Stimulated activated CD4-positive, alpha-beta T cell treated with anti-CD3 and anti-CD28 coated beads, TNF-alpha, amount 100 ng/mL, for 1 hour (primary cell): Measurements from ENCODE around the gene RELA.
"Not testable (repeated sequence)": the region's sequence is repeated elsewhere in the genome, so short reads cannot be mapped to it uniquely, and the experiment has no call there.

Experiments
- DNase-seq, 3 donors: peaks; one replicate each; pipeline ENCODE4 v3.0.0-alpha.2; 2020; ENCODE audit warnings: low read depth in 3 of 3, low spot score in 1 of 3

RELA gene

GRCh38 chr11:65672180-65672860 lies 9.6 kb upstream of the RELA start:
- DNase-seq: no peak

GRCh38 chr11:65663639-65664200 lies 1.0 kb upstream of the RELA start:
- no peak for DNase-seq

GRCh38 chr11:65662247-65662798 lies 393 bp downstream of the RELA start:
- DNase-seq: no peak

- no peak for DNase-seq
These were observed 993 bp downstream of the RELA start for GRCh38 chr11:65661599-65662246.

DNA sequence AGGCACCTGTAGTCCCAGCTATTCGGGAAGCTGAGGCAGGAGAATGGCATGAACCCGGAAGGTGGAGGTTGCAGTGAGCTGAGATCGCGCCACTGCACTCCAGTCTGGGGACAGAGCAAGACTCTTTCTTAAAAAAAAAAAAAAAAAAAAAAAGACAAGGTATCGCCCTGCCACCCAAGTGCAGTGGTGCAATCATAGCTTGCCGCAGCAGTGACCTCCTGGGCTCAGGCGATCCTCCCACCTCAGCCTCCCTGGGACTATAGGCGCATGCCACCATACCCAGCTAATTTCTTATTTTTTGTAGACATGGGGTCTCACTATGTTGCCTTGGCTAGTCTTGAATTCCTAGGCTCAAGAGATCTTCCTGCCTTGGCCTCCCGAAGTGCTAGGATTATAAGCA lies 1.8 kb downstream of the RELA start:
- not testable (repeated sequence) for DNase-seq

DNA sequence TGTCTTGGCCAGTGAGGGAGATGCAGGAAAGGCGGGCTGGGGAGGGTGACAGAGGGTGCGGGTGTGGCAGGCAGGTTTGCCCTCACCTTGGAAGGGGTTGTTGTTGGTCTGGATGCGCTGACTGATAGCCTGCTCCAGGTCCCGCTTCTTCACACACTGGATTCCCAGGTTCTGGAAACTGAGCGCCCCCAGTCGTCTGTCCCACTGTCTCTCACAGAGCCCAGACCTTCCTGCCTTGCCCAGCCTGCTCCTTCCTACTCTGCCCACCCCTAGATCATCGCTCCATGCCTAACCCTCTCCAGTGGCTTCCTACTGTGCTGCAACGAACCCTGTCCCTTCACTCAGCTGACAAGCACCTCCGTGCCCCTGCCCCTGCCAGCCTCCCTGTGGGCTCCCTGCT lies 2.7 kb downstream of the RELA start:
- no peak for DNase-seq

GRCh38 chr11:65658174-65659021 lies 4.3 kb downstream of the RELA start:
- no peak for DNase-seq

DNA sequence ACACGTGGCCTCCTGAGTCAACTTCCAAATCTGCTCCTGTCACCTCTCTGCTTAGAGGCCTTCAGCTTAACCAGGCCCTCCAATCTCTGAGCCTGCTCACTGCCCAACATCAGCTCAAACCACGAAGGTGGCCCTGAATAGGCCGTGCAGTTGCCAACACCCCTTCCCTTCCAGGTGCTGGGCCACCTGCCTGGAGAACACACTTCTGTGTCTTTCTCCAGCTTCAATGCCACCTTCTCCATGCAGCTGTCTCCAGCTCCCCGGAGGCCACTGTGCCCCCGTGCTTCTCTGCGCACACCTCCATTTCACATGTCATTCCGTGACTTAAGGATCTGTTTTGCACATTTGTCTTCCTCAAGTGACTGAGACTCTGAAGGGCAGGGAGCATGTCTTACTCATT lies 5.3 kb downstream of the RELA start:
- DNase-seq: no peak

DNA sequence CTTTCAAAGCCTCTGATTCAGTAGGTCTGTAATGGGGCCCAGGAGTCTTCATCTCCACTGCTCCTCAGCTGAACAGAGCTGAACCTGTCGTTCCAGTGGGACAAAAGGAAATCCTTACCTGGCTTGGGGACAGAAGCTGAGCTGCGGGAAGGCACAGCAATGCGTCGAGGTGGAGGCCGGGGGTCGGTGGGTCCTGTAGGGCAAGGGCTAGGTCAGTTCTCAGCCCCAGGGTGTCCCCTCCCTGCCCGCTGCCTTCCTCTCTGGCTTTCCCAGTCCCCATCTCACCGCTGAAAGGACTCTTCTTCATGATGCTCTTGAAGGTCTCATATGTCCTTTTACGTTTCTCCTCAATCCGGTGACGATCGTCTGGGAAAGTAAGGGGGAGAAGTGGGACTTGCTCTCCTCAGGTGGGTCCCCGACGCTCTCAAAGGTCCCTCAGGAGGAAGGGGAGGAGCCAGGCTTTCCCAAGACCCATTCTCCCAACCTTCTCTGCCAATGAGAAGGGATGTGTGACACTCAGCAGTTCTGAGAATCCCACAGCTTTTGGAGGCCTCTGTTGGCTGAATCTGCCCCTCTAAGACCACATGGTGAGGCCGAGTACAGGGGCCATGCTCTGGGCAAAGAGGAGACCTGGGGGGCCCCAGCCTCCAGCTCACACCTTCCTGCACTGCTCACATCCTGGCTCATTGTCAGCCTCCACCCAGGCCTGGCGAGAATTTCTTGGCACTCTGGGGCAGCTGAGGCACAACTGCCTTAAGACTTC lies 7.0 kb downstream of the RELA start:
- DNase-seq: no peak

GRCh38 chr11:65654375-65655349 lies 8.1 kb downstream of the RELA start:
- no peak for DNase-seq

- DNase-seq: no peak
These were observed 9.2 kb downstream of the RELA start for GRCh38 chr11:65653229-65654225.

DNA sequence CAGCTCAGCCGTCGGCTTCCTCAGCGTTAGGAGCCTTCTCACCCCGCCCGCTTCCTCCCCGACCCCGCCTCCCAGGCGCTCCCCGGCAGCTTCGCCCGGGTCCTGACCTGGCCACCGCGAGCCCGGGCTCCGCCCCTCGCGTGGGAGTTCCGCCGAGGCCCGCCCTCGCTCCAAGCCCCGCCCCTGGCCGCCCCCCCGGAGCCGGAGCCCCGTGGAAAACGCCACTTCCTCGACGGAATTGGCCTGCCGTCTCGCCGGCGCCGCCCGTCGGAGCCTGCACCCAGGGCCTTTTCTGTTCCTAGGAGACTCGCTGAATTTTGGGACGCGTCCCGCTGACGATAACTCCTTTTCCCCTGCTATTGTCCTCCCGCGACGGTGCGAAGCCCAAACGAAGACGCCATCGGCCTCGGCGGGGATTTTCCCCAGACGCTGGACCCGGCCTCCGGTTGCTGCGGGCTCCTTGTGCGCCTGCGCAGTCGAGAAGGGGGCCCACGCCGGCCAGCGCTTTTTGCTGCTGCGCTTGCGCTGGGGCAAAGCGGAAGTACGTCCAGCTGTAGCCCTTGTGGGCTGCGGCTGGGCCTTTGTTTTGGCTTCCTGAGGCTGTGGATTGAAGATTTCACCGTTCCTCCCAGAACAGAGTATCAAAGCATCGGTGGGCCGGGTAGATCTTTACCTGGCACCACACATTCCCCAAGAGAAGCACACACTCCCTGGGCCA lies 10.0 kb downstream of the RELA start:
- DNase-seq: peak; percentile 91 to 94 (median 94)

GRCh38 chr11:65651589-65652510 lies 10.9 kb downstream of the RELA start:
- no peak for DNase-seq

DNA sequence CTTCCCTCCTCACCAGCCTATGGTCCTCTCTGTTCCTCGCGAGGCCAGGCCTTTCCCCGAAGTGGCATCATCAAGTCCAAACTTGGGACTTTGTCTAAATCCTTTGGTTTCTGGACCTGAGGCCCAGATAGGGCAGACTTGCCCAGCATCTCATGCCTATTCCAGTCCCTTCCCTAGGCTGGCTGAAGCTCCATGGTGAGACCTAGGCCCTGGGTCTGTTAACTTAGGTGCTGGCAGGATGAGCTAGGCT lies 11.5 kb downstream of the RELA start:
- DNase-seq: no peak

GRCh38 chr11:65650547-65651338 lies 12.0 kb downstream of the RELA start:
- DNase-seq: no peak
